ENCODE results near the gene PLEKHF1. TPM values are rescaled to one million over a fixed set of nuclear protein-coding genes. Genes with fewer than 3 reads are reported as not detected.

Gene PLEKHF1
- total RNA-seq, 1 donor from 2014 or later, result 53.1 TPM

- intact Hi-C loops (cut with micrococcal nuclease), result loop anchor here (5.0 kb wide), 1 partner anchor 1688 kb away; no protein-coding TSS in a partner anchor
These were observed 1.2 kb upstream of the PLEKHF1 start for GRCh38 chr19:29663861-29664752.

GRCh38 chr19:29664753-29665214, 477 bp upstream of the PLEKHF1 start:
- intact Hi-C loops (cut with micrococcal nuclease), result loop anchor here (1.0 to 5.0 kb wide), 5 partner anchors 9 to 1688 kb away; no protein-coding TSS in a partner anchor

GRCh38 chr19:29665826-29666577, 741 bp downstream of the PLEKHF1 start:
- intact Hi-C loops (cut with micrococcal nuclease), result loop anchor here (1.0 to 2.0 kb wide), 6 partner anchors 7 to 179 kb away; no protein-coding TSS in a partner anchor

- intact Hi-C loops (cut with micrococcal nuclease), result loop anchor here (1.0 to 2.0 kb wide), 2 partner anchors 14 to 44 kb away; no protein-coding TSS in a partner anchor
These were observed 1.5 kb downstream of the PLEKHF1 start for GRCh38 chr19:29666578-29667386.

GRCh38 chr19:29667387-29667783, 2.1 kb downstream of the PLEKHF1 start:
- intact Hi-C loops (cut with micrococcal nuclease), result loop anchor here (2.0 kb wide), 1 partner anchor 13 kb away; no protein-coding TSS in a partner anchor

- intact Hi-C loops (cut with micrococcal nuclease), result loop anchor here (2.0 kb wide), 1 partner anchor 13 kb away; no protein-coding TSS in a partner anchor
These were observed 2.7 kb downstream of the PLEKHF1 start for GRCh38 chr19:29667901-29668341.

GRCh38 chr19:29668746-29669609, 3.7 kb downstream of the PLEKHF1 start:
- intact Hi-C loops (cut with micrococcal nuclease), result no loop called here

- intact Hi-C loops (cut with micrococcal nuclease), result loop anchor here (2.0 to 5.0 kb wide), 3 partner anchors 167 to 458 kb away; partner anchors contain the start of genes UQCRFS1 and URI1
These were observed 5.0 kb downstream of the PLEKHF1 start for GRCh38 chr19:29670255-29670654.

- intact Hi-C loops (cut with micrococcal nuclease), result loop anchor here (1.0 to 5.0 kb wide), 6 partner anchors 9 to 459 kb away; partner anchors contain the start of genes POP4, UQCRFS1 and URI1
These were observed 5.7 kb downstream of the PLEKHF1 start for GRCh38 chr19:29671026-29671392.

GRCh38 chr19:29671393-29672160, 6.3 kb downstream of the PLEKHF1 start:
- intact Hi-C loops (cut with micrococcal nuclease), result loop anchor here (1.0 to 5.0 kb wide), 8 partner anchors 9 to 1879 kb away; partner anchors contain the start of genes POP4, UQCRFS1 and URI1

GRCh38 chr19:29672319-29672932, 7.2 kb downstream of the PLEKHF1 start:
- intact Hi-C loops (cut with micrococcal nuclease), result loop anchor here (2.0 to 5.0 kb wide), 4 partner anchors 50 to 1880 kb away; partner anchors contain the start of genes UQCRFS1 and URI1

GRCh38 chr19:29672933-29673336, 7.7 kb downstream of the PLEKHF1 start:
- intact Hi-C loops (cut with micrococcal nuclease), result loop anchor here (1.0 to 5.0 kb wide), 8 partner anchors 8 to 1880 kb away; partner anchors contain the start of genes PLEKHF1, UQCRFS1 and URI1

GRCh38 chr19:29673451-29674371, 8.4 kb downstream of the PLEKHF1 start:
- intact Hi-C loops (cut with micrococcal nuclease), result loop anchor here (1.0 to 5.0 kb wide), 8 partner anchors 8 to 1881 kb away; partner anchors contain the start of genes PLEKHF1, UQCRFS1 and URI1

- intact Hi-C loops (cut with micrococcal nuclease), result loop anchor here (5.0 kb wide), 2 partner anchors 268 to 462 kb away; partner anchors contain the start of genes UQCRFS1 and URI1
These were observed 9.3 kb downstream of the PLEKHF1 start for GRCh38 chr19:29674374-29675119.

- intact Hi-C loops (cut with micrococcal nuclease), result no loop called here
These were observed 9.9 kb downstream of the PLEKHF1 start for GRCh38 chr19:29675120-29675649.

All from T-helper 1 cell treated with Interleukin-12 subunit alpha and Interleukin-12 subunit beta and Interleukin-4 antibody, amounts not matched to agents 30 ng/mL and 1 ng/mL, for 36 hours (primary cell).